ENCODE measurements around the gene HIF3A. TPM values are rescaled to one million over a fixed set of nuclear protein-coding genes. Genes with fewer than 3 reads are reported as not detected.
"Not testable (repeated sequence)": the region's sequence is repeated elsewhere in the genome, so short reads cannot be mapped to it uniquely, and the experiment has no call there.

HIF3A gene
- total RNA-seq, 1 experiment from 2014 or later, result 0.98 TPM

- ChIA-PET POLR2A (no interaction called here), RAD21 (ENCODE audit: low non-redundant PET in 1 of 2, low total read pairs in 2 of 2, uncharacterized antibody in 2 of 2, unreplicated experiment in 2 of 2) (no interaction called here), CTCF (no interaction called here)
- Histone ChIP-seq H3K36me3 (ENCODE audit: control insufficient read depth in 1 of 2, insufficient read depth in 2 of 2, low read length in 2 of 2) (no peaks in the 10 kb centered on the region), H4K20me1 (ENCODE audit: insufficient read depth) (no peaks in the 10 kb centered on the region), H3K27me3 (ENCODE audit: insufficient read depth, low read length) (no peaks in the 10 kb centered on the region), H3K4me3 (replicated peaks in 1 of 2; ENCODE audit: low read depth in 1 of 2, low read length in 2 of 2) (no peak overlapping the region), H3K79me2 (ENCODE audit: insufficient read depth, low read length) (no peaks in the 10 kb centered on the region), H3K4me2 (ENCODE audit: low read length) (no peak overlapping the region), H3K9ac (ENCODE audit: low read length) (no peak overlapping the region), H3K4me1 (ENCODE audit: control insufficient read depth in 1 of 2, insufficient read depth in 2 of 2, low read length in 2 of 2) (peaks cover 0 to 4% of the 10 kb centered on the region in 2 experiments; a peak in 2 of 4 replicates), H3K9me2 (ENCODE audit: insufficient read depth) (no peaks in the 10 kb centered on the region), H2AFZ (ENCODE audit: low read depth, low read length, poor library complexity, severe bottlenecking) (no peak overlapping the region), H3K9me3 (ENCODE audit: control insufficient read depth in 1 of 2, insufficient read depth in 1 of 2, low read depth in 1 of 2, low read length in 2 of 2) (peaks cover 5 to 11% of the 10 kb centered on the region in 2 experiments; a peak in 2 of 4 replicates), H3K27ac (ENCODE audit: low read depth, low read length) (no peak overlapping the region)
- no TSS peak for BruUV-seq (replicated peaks)
- DNase-seq (ENCODE audit: low read depth, low spot score) (no peak), ATAC-seq (no peak)
- intact Hi-C loops (cut with micrococcal nuclease), result no loop called here
- TF ChIP-seq MAX (IDR thresholded peaks at IDR 0.05), result no peak
- no peak for TF ChIP-seq SRF (IDR thresholded peaks at IDR 0.05; ENCODE audit: low read depth)
- no peak for TF ChIP-seq CTCF (IDR thresholded peaks at IDR 0.05 in 2 of 3, conservative IDR thresholded peaks at IDR 0.05 in 1 of 3; ENCODE audit: borderline replicate concordance in 1 of 3, insufficient read depth in 1 of 3, low read depth in 2 of 3, low read length in 2 of 3)
- no peak for TF ChIP-seq ATF3 (IDR thresholded peaks at IDR 0.05)
- no peak for TF ChIP-seq POLR2A (IDR thresholded peaks at IDR 0.05; ENCODE audit: borderline replicate concordance, extremely low read depth, insufficient read depth, insufficient read length)
- no peak for TF ChIP-seq FOSL1 (IDR thresholded peaks at IDR 0.05; ENCODE audit: low read depth)
- no peak for TF ChIP-seq ZNF274 (IDR thresholded peaks at IDR 0.05; ENCODE audit: low read depth, low read length)
- no peak for TF ChIP-seq SIN3A (IDR thresholded peaks at IDR 0.05; ENCODE audit: low read depth)
- TF ChIP-seq EZH2 (IDR thresholded peaks at IDR 0.05), result no peak
- no peak for TF ChIP-seq JUND (IDR thresholded peaks at IDR 0.05)
- TF ChIP-seq ELF1 (IDR thresholded peaks at IDR 0.05; ENCODE audit: borderline replicate concordance, low read depth), result no peak
Measured at GRCh38 chr19:46321653-46322052, 24.8 kb downstream of the HIF3A start.

- H3K27me3 ChIP-seq (ENCODE audit: insufficient read depth, low read length); H3K9me2 ChIP-seq (ENCODE audit: insufficient read depth); H2AFZ ChIP-seq (ENCODE audit: low read depth, low read length, poor library complexity, severe bottlenecking); H3K36me3 ChIP-seq (ENCODE audit: control insufficient read depth in 1 of 2, insufficient read depth in 2 of 2, low read length in 2 of 2); BruUV-seq (replicated peaks); DNase-seq (ENCODE audit: low read depth, low spot score); H3K4me1 ChIP-seq (ENCODE audit: control insufficient read depth in 1 of 2, insufficient read depth in 2 of 2, low read length in 2 of 2); intact Hi-C loops (cut with micrococcal nuclease); H4K20me1 ChIP-seq (ENCODE audit: insufficient read depth); ATAC-seq; POLR2A ChIA-PET; H3K4me2 ChIP-seq (ENCODE audit: low read length); CTCF ChIA-PET; H3K9ac ChIP-seq (ENCODE audit: low read length); H3K79me2 ChIP-seq (ENCODE audit: insufficient read depth, low read length); H3K27ac ChIP-seq (ENCODE audit: low read depth, low read length); RAD21 ChIA-PET (ENCODE audit: low non-redundant PET in 1 of 2, low total read pairs in 2 of 2, uncharacterized antibody in 2 of 2, unreplicated experiment in 2 of 2); H3K4me3 ChIP-seq (replicated peaks in 1 of 2; ENCODE audit: low read depth in 1 of 2, low read length in 2 of 2): not testable (repeated sequence)
- H3K9me3 ChIP-seq (ENCODE audit: control insufficient read depth in 1 of 2, insufficient read depth in 1 of 2, low read depth in 1 of 2, low read length in 2 of 2), result peaks cover 6 to 18% of the 10 kb centered on the region in 2 experiments; a peak in 2 of 4 replicates
Measured at GRCh38 chr19:46323227-46323626, 26.4 kb downstream of the HIF3A start.

Measured in HCT116 (cell line).